OCI-LY3 (cell line): ENCODE data around the gene CRIM1.

ENCODE experiments used
- EZH2phosphoT487 ChIP-seq: fragments of 200-600 bp; shearing (Covaris generic); IDR thresholded peaks from 2 replicates; pipeline ENCODE4 v1.6.1; 2018; ENCODE audit warnings: antibody characterized with exemption, mixed run types, low read depth
- TF ChIP-seq, protein P1 (sequence below): fragments of 200-600, 300-600 bp; sonication (generic); IDR thresholded peaks from 2 replicates; pipeline ENCODE4 v1.5.1; 2014; ENCODE audit warnings: antibody characterized with exemption, low read length, low read depth

- TF ChIP-seq EZH2phosphoT487 = no peak
- TF ChIP-seq, protein P1, sequence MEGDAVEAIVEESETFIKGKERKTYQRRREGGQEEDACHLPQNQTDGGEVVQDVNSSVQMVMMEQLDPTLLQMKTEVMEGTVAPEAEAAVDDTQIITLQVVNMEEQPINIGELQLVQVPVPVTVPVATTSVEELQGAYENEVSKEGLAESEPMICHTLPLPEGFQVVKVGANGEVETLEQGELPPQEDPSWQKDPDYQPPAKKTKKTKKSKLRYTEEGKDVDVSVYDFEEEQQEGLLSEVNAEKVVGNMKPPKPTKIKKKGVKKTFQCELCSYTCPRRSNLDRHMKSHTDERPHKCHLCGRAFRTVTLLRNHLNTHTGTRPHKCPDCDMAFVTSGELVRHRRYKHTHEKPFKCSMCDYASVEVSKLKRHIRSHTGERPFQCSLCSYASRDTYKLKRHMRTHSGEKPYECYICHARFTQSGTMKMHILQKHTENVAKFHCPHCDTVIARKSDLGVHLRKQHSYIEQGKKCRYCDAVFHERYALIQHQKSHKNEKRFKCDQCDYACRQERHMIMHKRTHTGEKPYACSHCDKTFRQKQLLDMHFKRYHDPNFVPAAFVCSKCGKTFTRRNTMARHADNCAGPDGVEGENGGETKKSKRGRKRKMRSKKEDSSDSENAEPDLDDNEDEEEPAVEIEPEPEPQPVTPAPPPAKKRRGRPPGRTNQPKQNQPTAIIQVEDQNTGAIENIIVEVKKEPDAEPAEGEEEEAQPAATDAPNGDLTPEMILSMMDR = no peak
Observed at GRCh38 chr2:36568516-36569246, 213.1 kb downstream of the CRIM1 start.
